Measurements from ENCODE around the gene GDF15.
A peak's percentile ranks its signal among the peaks of the same experiment; 100 is the strongest.
"Not testable (repeated sequence)": the region's sequence is repeated elsewhere in the genome, so short reads cannot be mapped to it uniquely, and the experiment has no call there.

The GDF15 gene

DNA sequence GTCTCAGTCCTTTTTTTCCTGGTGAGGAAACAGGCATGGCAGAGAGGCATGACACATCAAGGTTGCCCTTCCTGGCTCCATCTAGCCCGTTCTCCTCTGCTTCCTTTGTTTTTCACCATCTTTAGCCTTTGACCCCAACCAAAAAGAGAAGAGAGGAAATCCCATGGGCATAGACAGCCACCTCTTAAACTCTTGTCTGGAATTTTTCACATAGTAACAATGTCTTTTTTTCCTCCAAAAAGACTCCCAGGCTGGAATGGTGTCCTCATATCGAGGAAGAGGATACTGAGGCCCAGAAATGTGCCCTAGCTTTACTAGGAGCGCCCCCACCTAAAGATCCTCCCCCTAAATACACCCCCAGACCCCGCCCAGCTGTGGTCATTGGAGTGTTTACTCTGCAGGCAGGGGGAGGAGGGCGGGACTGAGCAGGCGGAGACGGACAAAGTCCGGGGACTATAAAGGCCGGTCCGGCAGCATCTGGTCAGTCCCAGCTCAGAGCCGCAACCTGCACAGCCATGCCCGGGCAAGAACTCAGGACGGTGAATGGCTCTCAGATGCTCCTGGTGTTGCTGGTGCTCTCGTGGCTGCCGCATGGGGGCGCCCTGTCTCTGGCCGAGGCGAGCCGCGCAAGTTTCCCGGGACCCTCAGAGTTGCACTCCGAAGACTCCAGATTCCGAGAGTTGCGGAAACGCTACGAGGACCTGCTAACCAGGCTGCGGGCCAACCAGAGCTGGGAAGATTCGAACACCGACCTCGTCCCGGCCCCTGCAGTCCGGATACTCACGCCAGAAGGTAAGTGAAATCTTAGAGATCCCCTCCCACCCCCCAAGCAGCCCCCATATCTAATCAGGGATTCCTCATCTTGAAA, at the start of gene GDF15:
Gene GDF15, plus strand, starts transcription at position 484 of the 868 bp plus-strand sequence. Its CDS starts 32 bp downstream, at position 516.
- Mint-ChIP-seq H3K9me3 (peaks cover 2% of the 10 kb centered on the region), H3K27ac (no peak within 1 kb of the TSS), H3K4me1 (peaks cover 15% of the 10 kb centered on the region), H3K27me3 (peaks cover 52% of the 10 kb centered on the region), H3K36me3 (peaks cover 14% of the 10 kb centered on the region), H3K4me3 (no peak within 1 kb of the TSS)
- ATAC-seq, result no peak

DNA sequence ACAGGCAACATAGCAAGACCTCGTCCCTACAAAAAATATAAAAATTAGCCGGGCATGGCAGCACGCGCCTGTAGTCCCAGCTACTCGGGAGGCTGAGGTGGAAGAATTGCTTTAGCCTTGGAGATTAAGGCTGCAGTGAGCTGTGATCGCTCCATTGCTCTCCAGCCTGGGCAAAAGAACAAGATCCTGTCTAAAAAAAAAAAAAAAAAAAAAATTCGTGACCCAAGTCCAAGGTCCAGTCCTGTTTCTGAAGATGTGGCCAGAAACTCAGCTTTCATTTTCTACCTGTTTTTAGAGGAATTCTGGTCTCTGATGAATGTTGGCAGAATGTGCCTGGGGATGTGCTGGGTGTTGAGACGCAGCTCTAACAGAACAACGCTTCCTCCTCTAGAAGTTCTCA, 47.4 kb upstream of the GDF15 start:
- H3K9me3 Mint-ChIP-seq, result no peaks in the 10 kb centered on the region
- H3K27ac Mint-ChIP-seq, result no peak overlapping the region
- no peak overlapping the region for H3K4me3 Mint-ChIP-seq
- ATAC-seq, result no peak
- no peaks in the 10 kb centered on the region for H3K27me3 Mint-ChIP-seq
- no peaks in the 10 kb centered on the region for H3K36me3 Mint-ChIP-seq
- peaks cover 16% of the 10 kb centered on the region for H3K4me1 Mint-ChIP-seq

- Mint-ChIP-seq H3K4me3 (peak overlapping the region; percentile 83), H3K36me3 (peaks cover 4% of the 10 kb centered on the region), H3K27me3 (no peaks in the 10 kb centered on the region), H3K27ac (peak overlapping the region; percentile 53), H3K4me1 (peaks cover 16% of the 10 kb centered on the region), H3K9me3 (no peaks in the 10 kb centered on the region)
- no peak for ATAC-seq
Observed at GRCh38 chr19:18339723-18340122, 46.2 kb upstream of the GDF15 start.

GRCh38 chr19:18340190-18340989, 45.6 kb upstream of the GDF15 start, which contains the start of gene PGPEP1:
Gene PGPEP1 (plus strand): TSS chr19:18340598. CDS start chr19:18340682, 84 bp downstream.
- Mint-ChIP-seq H3K27ac (peak within 1 kb of the TSS; percentile 53), H3K27me3 (no peaks in the 10 kb centered on the region), H3K36me3 (peaks cover 4% of the 10 kb centered on the region), H3K4me3 (peak within 1 kb of the TSS; percentile 83), H3K4me1 (peaks cover 16% of the 10 kb centered on the region), H3K9me3 (no peaks in the 10 kb centered on the region)
- peak; percentile 83 for ATAC-seq

DNA sequence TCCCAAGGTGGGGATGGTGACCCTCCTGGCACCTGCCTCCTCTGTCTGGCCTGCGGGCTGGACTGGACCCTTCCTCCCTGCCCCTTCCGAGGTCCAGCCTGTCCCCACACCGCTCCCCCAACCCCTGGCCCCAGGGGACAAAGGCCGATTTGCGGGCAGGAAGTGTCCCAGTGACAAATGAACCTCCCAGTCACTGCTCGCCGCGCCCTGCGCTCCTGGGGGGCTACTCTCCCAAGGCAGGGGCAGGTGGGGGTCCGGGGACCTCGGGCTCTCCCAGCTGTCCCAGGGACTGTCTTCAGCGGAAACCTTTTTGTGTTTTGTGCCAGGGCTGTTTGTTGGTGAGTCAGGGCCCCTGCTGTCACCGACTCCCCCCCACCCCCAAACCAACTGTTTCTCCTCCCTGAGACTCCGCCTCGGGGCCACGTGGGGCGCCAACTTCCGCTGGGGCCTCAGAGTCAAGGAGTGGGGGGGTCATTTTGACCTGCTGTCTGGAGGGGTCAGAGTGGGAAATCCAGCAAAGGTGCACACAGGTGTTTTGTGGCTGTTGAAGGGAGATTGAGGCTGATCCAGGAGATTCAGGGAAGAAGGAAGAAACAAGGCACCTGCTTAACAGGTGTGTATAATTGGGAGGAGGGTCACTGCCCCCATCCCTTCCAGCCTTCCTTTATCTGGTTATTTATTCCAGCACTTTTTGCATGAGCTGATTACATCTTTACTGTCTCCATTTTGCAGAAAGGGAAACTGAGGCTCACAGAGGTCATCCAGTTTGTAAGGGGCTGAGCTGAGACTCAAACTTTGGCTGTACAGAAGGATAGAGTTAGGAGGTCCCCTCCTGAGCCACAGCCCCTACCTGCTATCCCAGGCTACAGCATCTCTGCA, 44.7 kb upstream of the GDF15 start:
- Mint-ChIP-seq H3K9me3 (no peaks in the 10 kb centered on the region), H3K27ac (peak overlapping the region; percentile 53), H3K27me3 (no peaks in the 10 kb centered on the region), H3K4me3 (peak overlapping the region; percentile 83), H3K4me1 (peaks cover 16% of the 10 kb centered on the region), H3K36me3 (peaks cover 4% of the 10 kb centered on the region)
- peak; percentile 79 for ATAC-seq

GRCh38 chr19:18342090-18342632, 43.8 kb upstream of the GDF15 start:
- no peak overlapping the region for H3K27ac Mint-ChIP-seq
- H3K36me3 Mint-ChIP-seq, result peaks cover 10% of the 10 kb centered on the region
- no peaks in the 10 kb centered on the region for H3K9me3 Mint-ChIP-seq
- ATAC-seq, result no peak
- H3K4me3 Mint-ChIP-seq, result no peak overlapping the region
- H3K27me3 Mint-ChIP-seq, result no peaks in the 10 kb centered on the region
- H3K4me1 Mint-ChIP-seq, result peaks cover 16% of the 10 kb centered on the region

DNA sequence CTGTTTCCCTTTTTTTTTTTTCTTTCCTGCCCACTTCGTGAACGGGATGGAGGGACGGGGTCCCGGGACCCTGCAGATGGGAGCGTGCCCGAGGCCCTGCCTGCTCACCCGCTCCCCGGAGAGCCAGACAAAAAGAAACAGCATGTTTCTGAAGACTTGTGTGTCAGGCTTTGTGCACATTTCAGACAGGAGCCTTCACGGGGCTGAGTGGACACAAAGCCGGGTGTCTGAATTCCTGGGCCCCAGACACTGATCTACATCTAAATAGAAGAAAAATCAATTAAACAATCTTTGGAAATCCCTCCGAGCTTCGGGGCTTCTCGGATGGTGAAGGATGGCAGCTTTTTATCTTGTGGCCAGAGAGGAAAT, 41.4 kb upstream of the GDF15 start:
- Mint-ChIP-seq H3K4me3 (no peak overlapping the region), H3K27me3 (no peaks in the 10 kb centered on the region), H3K36me3 (peaks cover 24% of the 10 kb centered on the region), H3K27ac (no peak overlapping the region), H3K9me3 (no peaks in the 10 kb centered on the region), H3K4me1 (peaks cover 13% of the 10 kb centered on the region)
- ATAC-seq, result no peak

DNA sequence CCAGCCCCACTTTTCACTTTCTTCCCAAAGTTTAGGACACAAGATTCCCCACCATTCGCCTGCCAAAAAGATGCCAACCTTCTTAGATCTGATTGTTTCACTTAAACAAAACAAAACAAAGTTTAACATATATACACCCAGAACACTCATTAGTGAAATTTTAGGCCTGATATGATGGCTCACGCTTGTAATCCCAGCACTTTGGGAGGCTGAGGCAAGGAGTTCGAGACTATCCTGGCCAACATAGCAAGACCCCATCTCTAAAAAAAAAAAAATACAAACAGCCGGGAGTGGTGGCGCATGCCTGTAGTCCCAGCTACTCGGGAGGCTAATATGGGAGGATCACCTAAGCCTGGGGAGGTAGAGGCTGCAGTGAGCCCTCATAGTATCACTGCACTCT, 40.7 kb upstream of the GDF15 start:
- Mint-ChIP-seq H3K27me3 (no peaks in the 10 kb centered on the region), H3K4me1 (peaks cover 7% of the 10 kb centered on the region), H3K27ac (no peak overlapping the region), H3K9me3 (no peaks in the 10 kb centered on the region), H3K4me3 (no peak overlapping the region), H3K36me3 (peaks cover 24% of the 10 kb centered on the region)
- no peak for ATAC-seq

GRCh38 chr19:18346091-18346490, 39.9 kb upstream of the GDF15 start:
- no peaks in the 10 kb centered on the region for H3K9me3 Mint-ChIP-seq
- no peak overlapping the region for H3K4me3 Mint-ChIP-seq
- ATAC-seq, result no peak
- peaks cover 5% of the 10 kb centered on the region for H3K4me1 Mint-ChIP-seq
- peaks cover 24% of the 10 kb centered on the region for H3K36me3 Mint-ChIP-seq
- H3K27me3 Mint-ChIP-seq, result no peaks in the 10 kb centered on the region
- no peak overlapping the region for H3K27ac Mint-ChIP-seq

DNA sequence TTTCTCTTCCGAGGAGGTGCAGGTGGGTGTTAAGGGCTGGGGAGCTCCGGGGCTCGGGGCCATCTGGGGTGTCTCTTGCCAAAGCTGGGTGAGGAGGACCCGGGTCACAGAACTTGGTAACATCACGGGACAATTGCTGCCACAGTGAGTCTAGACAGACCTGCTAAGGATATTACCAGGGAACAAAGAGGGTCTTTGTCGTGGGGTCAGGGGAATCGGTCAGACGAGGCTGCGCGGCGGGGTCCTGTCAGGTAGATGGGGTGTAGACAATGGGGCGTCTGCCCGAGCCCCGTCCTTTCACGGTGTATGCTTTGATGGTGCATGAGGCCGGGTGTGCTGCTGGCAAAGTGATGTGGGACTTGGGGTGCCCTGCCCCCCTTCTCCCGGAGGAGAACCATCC, 37.8 kb upstream of the GDF15 start:
- no peak for ATAC-seq
- Mint-ChIP-seq H3K36me3 (peaks cover 24% of the 10 kb centered on the region), H3K27me3 (no peaks in the 10 kb centered on the region), H3K9me3 (no peaks in the 10 kb centered on the region), H3K4me1 (no peaks in the 10 kb centered on the region), H3K27ac (no peak overlapping the region), H3K4me3 (no peak overlapping the region)

DNA sequence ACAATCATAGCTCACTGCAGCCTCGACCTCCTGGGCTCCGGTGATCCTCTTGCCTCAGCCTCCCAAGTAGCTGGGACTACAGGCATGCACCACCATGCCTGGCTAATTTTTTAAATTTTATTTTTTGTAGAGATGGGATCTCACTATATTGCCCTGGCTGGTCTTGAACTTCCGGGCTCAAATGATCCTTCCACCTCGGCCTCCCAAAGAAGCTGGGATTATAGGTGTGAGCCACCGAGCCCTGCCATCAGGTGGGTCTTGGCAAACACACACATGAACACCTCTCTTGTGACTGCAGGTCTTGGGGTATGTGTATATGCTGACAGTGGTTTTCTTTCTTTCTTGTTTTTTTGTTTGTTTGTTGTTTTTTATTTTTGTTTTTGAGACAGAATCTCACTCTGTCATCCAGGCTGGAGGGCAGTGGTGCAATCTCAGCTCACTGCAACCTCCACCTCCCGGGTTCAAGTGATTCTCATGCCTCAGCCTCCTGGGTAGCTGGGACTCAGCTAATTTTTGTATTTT, 37.1 kb upstream of the GDF15 start:
- not testable (repeated sequence) for H3K27me3 Mint-ChIP-seq, H3K4me1 Mint-ChIP-seq, H3K27ac Mint-ChIP-seq, H3K9me3 Mint-ChIP-seq, ATAC-seq, H3K4me3 Mint-ChIP-seq
- peaks cover 29% of the 10 kb centered on the region for H3K36me3 Mint-ChIP-seq

- Mint-ChIP-seq H3K9me3 (no peaks in the 10 kb centered on the region), H3K4me1 (no peaks in the 10 kb centered on the region), H3K4me3 (no peak overlapping the region), H3K36me3 (peaks cover 26% of the 10 kb centered on the region), H3K27me3 (no peaks in the 10 kb centered on the region), H3K27ac (no peak overlapping the region)
- no peak for ATAC-seq
Observed at GRCh38 chr19:18349524-18350128, 36.3 kb upstream of the GDF15 start.

- Mint-ChIP-seq H3K4me3 (no peak overlapping the region), H3K27ac (no peak overlapping the region), H3K27me3 (no peaks in the 10 kb centered on the region), H3K4me1 (no peaks in the 10 kb centered on the region), H3K9me3 (no peaks in the 10 kb centered on the region), H3K36me3 (peaks cover 29% of the 10 kb centered on the region)
- no peak for ATAC-seq
Observed at GRCh38 chr19:18350490-18350889, 35.5 kb upstream of the GDF15 start.

DNA sequence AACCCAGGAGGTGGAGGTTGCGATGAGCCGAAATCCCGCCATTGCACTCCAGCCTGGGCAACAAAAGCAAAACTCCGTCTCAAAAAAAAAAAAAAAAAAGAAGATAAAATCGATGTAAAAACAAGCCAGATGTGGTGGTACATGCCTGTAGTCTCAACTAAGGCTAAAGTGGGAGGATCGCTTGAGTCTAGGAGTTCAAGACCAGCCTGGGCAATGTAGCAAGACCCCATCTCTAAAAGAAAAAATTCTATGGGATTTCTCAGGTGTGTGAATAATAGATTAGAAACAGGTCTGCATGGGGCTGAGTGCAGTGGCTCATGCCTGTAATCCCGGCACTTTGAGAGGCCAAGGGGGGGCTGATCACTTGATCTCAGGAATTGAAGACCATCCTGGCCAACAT, 34.4 kb upstream of the GDF15 start:
- H3K27me3 Mint-ChIP-seq, result no peaks in the 10 kb centered on the region
- H3K9me3 Mint-ChIP-seq, result no peaks in the 10 kb centered on the region
- no peak overlapping the region for H3K4me3 Mint-ChIP-seq
- peaks cover 36% of the 10 kb centered on the region for H3K36me3 Mint-ChIP-seq
- ATAC-seq, result no peak
- no peak overlapping the region for H3K27ac Mint-ChIP-seq
- H3K4me1 Mint-ChIP-seq, result no peaks in the 10 kb centered on the region
